Natural killer cell (primary cell): ENCODE measurements around the gene VPS37B. TPM values are rescaled to one million over a fixed set of nuclear protein-coding genes. Genes with fewer than 3 reads are reported as not detected.

Experiments used
- ATAC-seq, 3 donors: fragments of 150-1000 bp in 2 of 3; fragments of 200-7000 bp in 1 of 3; cut with Tn5 transposase; 1 replicate in 1 of 3; 2 replicates in 2 of 3; pipeline ENCODE4 v1.10.0; 2021; ENCODE audit warnings: mild to moderate bottlenecking in 2 of 3, moderate library complexity in 2 of 3
- DNase-seq, 2 donors: peaks; one replicate each; pipeline versions ENCODE4 v3.0.0 to v3.0.0-alpha.2; 2013 to 2021; ENCODE audit warnings: mixed read lengths in 1 of 2
- H3K27ac ChIP-seq: one replicate; pipeline ENCODE4 v1.5.1; 2013; ENCODE audit warnings: mild to moderate bottlenecking, low read length
- H3K27me3 ChIP-seq: one replicate; pipeline ENCODE4 v1.6.1; 2013; ENCODE audit warnings: low read length; ENCODE audit not compliant: control insufficient read depth, insufficient read depth
- H3K36me3 ChIP-seq: one replicate; pipeline ENCODE4 v1.6.1; 2013; ENCODE audit warnings: low read length; ENCODE audit not compliant: control insufficient read depth, insufficient read depth
- H3K4me1 ChIP-seq: one replicate; pipeline ENCODE4 v1.6.1; 2013; ENCODE audit warnings: low read length; ENCODE audit not compliant: control insufficient read depth, insufficient read depth
- H3K4me3 ChIP-seq: one replicate; pipeline ENCODE4 v1.5.1; 2013; ENCODE audit warnings: low read length
- H3K9me3 ChIP-seq: one replicate; pipeline ENCODE4 v1.6.1; 2013; ENCODE audit warnings: low read length; ENCODE audit not compliant: control insufficient read depth, insufficient read depth
- H3K27ac Mint-ChIP-seq, 2 donors: one replicate each; pipeline ENCODE4 v1.8.0; 2022; ENCODE audit warnings: mild to moderate bottlenecking in 2 of 2, mixed read lengths in 2 of 2, moderate library complexity in 1 of 2
- H3K27me3 Mint-ChIP-seq, 2 donors: one replicate each; pipeline ENCODE4 v1.8.0; 2022; ENCODE audit warnings: low read depth in 2 of 2, mixed read lengths in 2 of 2
- H3K36me3 Mint-ChIP-seq: one replicate; pipeline ENCODE4 v1.8.0; 2022; ENCODE audit warnings: mixed read lengths
- H3K4me1 Mint-ChIP-seq, 2 donors: one replicate each; pipeline ENCODE4 v1.8.0; 2022; ENCODE audit warnings: mixed read lengths in 2 of 2
- H3K4me3 Mint-ChIP-seq: one replicate; pipeline ENCODE4 v1.8.0; 2022; ENCODE audit warnings: mild to moderate bottlenecking, moderate library complexity, mixed read lengths
- H3K9me3 Mint-ChIP-seq, 2 donors: one replicate each; pipeline ENCODE4 v1.8.0; 2022; ENCODE audit warnings: mixed read lengths in 2 of 2
- WGBS: methylation state at CpG from one replicate; pipeline ENCODE4 v1.1.7; 2013; ENCODE audit warnings: missing lambda C conversion rate; ENCODE audit not compliant: insufficient coverage; 5-methylcytosine and 5-hydroxymethylcytosine counted together
- intact Hi-C: fragments of 100-400 bp; cut with micrococcal nuclease; formaldehyde crosslinking; loops from one replicate; pipeline ENCODE4 v1.14.2; 2022
- total RNA-seq, 4 donors: library from RNA; stranded (reverse); fragments of 120-200 nt in 1 of 4; gene quantifications; one replicate each; pipeline versions ENCODE4 v1.2.3 to v1.2.4, GENCODE V29; 2013 to 2022
- TF ChIP-seq, protein P1 (sequence below): fragments of 200-600 bp; IDR thresholded peaks from one replicate; pipeline ENCODE4 v1.8.0; 2022; ENCODE audit warnings: antibody characterized with exemption

Gene VPS37B
- total RNA-seq, 3 donors from 2014 or later (not counting 1 experiment from before 2014, with no cell fraction given): 142 to 167 (median 165) TPM

DNA sequence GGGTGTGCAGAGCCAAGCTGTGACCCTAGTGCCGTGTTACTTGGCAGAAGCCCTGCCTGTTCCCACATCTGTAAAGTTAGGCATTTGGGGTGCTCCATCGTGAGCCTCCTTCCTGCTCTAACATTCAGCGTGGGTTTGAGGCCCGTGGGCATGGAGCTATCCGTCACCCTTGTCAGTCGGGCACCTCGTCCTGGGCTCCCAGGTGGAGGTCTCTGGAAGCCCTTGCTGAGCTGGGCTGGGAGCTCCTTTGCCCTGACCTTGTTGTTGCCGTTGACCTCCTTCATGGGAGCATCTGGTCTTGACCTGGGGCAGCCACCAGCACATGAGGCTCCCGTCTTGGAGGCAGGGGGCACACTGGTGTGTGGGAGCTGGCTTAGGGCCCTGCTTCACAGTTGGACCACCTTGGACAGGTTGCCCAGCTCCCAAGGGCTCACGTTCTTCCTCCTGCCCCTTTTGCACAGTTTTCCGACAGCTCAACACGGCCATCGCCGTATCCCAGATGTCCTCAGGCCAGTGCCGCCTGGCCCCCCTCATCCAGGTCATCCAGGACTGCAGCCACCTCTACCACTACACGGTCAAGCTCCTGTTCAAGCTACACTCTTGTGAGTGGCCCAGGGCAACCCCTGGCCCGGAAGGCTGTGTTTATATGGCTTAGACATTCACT, 42.2 kb downstream of the VPS37B start:
- no peaks in the 10 kb centered on the region for H3K4me1 Mint-ChIP-seq
- WGBS: 95% methylated on average over 17 of the region's 17 CpGs

DNA sequence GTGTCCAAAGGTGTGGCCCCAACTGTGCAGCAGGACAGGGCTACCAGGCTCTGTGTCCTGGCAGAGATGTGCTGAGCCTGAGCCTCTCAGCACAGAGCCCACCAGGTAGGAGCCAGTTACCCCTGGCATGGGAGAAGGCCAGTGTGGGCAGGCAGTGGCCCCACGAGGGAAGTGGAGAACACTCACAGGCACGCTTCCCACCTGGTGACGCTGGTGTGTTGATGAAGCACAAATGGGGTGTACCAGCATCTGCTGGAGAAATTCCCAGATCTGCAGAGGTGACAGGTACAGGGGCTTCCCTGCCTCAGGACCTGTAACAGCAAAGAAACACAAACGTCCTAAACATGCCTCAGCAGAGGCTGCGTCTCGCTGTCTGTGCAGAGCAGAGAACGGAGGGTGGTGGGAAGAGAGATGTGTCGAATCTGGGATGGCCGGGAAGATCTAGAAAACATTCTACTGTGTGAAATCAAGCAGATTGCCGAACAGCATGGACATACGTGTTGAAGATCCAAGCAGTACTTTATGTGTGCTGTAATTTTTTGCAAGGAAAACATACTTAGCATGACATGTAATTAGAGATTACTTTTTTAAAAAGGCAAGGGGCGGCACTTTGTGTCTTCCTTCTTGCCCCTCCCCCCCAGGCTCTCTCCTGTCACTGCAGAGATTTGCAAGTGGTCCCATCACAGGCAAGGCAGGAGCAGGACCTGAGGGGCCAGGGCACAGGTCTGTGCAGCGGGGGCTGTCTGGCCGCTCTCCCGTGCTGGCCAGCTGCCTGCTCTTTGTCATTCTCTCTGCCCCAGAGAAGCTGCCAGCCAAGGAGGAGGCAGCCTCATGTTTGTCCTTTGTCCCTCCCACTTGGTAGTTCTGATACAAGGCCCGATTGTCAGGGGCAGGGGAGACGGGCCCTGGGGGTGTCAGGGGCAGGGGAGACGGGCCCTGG, 43.3 kb downstream of the VPS37B start:
- H3K4me3 Mint-ChIP-seq: no peak overlapping the region

More for the DNA sequence above, 42.2 kb downstream of the VPS37B start:
- H3K4me1 ChIP-seq: no peaks in the 10 kb centered on the region
- H3K9me3 ChIP-seq: no peaks in the 10 kb centered on the region
- no peaks in the 10 kb centered on the region for H3K27me3 ChIP-seq
- Mint-ChIP-seq H3K27me3 (no peaks in the 10 kb centered on the region), H3K27ac (no peak overlapping the region), H3K4me3 (no peak overlapping the region), H3K36me3 (no peaks in the 10 kb centered on the region), H3K9me3 (no peaks in the 10 kb centered on the region)
- ATAC-seq (no peak), DNase-seq (no peak)
- no peak overlapping the region for H3K27ac ChIP-seq
- no peak overlapping the region for H3K4me3 ChIP-seq
- H3K36me3 ChIP-seq: peaks cover 22% of the 10 kb centered on the region
- intact Hi-C loops: no loop called here
- TF ChIP-seq, protein P1, sequence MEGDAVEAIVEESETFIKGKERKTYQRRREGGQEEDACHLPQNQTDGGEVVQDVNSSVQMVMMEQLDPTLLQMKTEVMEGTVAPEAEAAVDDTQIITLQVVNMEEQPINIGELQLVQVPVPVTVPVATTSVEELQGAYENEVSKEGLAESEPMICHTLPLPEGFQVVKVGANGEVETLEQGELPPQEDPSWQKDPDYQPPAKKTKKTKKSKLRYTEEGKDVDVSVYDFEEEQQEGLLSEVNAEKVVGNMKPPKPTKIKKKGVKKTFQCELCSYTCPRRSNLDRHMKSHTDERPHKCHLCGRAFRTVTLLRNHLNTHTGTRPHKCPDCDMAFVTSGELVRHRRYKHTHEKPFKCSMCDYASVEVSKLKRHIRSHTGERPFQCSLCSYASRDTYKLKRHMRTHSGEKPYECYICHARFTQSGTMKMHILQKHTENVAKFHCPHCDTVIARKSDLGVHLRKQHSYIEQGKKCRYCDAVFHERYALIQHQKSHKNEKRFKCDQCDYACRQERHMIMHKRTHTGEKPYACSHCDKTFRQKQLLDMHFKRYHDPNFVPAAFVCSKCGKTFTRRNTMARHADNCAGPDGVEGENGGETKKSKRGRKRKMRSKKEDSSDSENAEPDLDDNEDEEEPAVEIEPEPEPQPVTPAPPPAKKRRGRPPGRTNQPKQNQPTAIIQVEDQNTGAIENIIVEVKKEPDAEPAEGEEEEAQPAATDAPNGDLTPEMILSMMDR: no peak

DNA sequence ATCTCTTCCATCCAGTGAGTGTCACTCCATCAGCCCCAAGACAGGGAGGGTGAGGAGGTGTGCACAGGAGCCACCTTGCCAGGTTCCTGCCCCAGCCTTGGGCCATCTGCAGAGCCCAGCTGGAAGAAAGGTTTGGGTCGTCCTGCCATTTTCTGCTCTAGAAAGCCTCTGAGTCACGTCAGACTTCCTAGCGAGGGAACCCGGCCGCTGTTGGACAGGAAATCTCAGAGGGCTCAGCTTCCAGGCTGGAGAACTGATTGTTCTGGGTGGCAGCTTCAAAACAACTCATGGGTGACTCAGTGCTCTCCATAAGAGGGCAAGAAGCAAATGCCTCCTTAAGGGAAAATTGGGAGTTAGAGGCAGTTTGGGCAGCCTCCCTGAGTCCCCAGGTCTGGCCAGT, 44.1 kb downstream of the VPS37B start:
- no peak overlapping the region for H3K27ac ChIP-seq
- WGBS: 88% methylated on average over 5 of the region's 5 CpGs
- H3K4me3 ChIP-seq: no peak overlapping the region
- no peaks in the 10 kb centered on the region for H3K27me3 ChIP-seq
- peaks cover 20% of the 10 kb centered on the region for H3K36me3 ChIP-seq
- H3K4me1 ChIP-seq: no peaks in the 10 kb centered on the region
- intact Hi-C loops: no loop called here
- no peak for DNase-seq
- H3K4me1 Mint-ChIP-seq: no peaks in the 10 kb centered on the region
- H3K4me3 Mint-ChIP-seq: no peak overlapping the region
- TF ChIP-seq, protein P1: no peak
- no peaks in the 10 kb centered on the region for H3K36me3 Mint-ChIP-seq
- no peaks in the 10 kb centered on the region for H3K9me3 ChIP-seq
- H3K27ac Mint-ChIP-seq: no peak overlapping the region
- H3K27me3 Mint-ChIP-seq: no peaks in the 10 kb centered on the region
- ATAC-seq: no peak
- H3K9me3 Mint-ChIP-seq: no peaks in the 10 kb centered on the region

More for the DNA sequence above, 43.3 kb downstream of the VPS37B start:
- intact Hi-C loops: no loop called here
- no peaks in the 10 kb centered on the region for H3K9me3 ChIP-seq
- H3K4me3 ChIP-seq: no peak overlapping the region
- H3K27me3 ChIP-seq: no peaks in the 10 kb centered on the region
- H3K4me1 ChIP-seq: no peaks in the 10 kb centered on the region
- WGBS: 92% methylated on average over 16 of the region's 18 CpGs
- no peak overlapping the region for H3K27ac ChIP-seq
- Mint-ChIP-seq H3K9me3 (no peaks in the 10 kb centered on the region), H3K4me1 (no peaks in the 10 kb centered on the region), H3K27ac (no peak overlapping the region), H3K27me3 (no peaks in the 10 kb centered on the region), H3K36me3 (no peaks in the 10 kb centered on the region)
- ATAC-seq (no peak), DNase-seq (no peak)
- peaks cover 20% of the 10 kb centered on the region for H3K36me3 ChIP-seq
- TF ChIP-seq, protein P1: no peak
